KMS-11 (cell line): ENCODE data around the gene HOXC9.

Experiments used
- H2AFZ ChIP-seq: fragments of 200-600 bp; sonication (generic); 2 replicates; pipeline ENCODE4 v1.6.1; 2016; ENCODE audit warnings: antibody characterized with exemption, mixed run types, low read depth
- H3K27ac ChIP-seq: fragments of 200-600 bp; sonication (generic); 2 replicates; pipeline ENCODE4 v1.6.1; 2016; ENCODE audit warnings: mild to moderate bottlenecking, mixed run types
- H3K27me3 ChIP-seq: fragments of 200-600 bp; sonication (generic); 2 replicates; pipeline ENCODE4 v1.6.1; 2017; ENCODE audit warnings: mild to moderate bottlenecking, low read depth, mixed run types, moderate library complexity; ENCODE audit not compliant: insufficient read depth
- H3K36me3 ChIP-seq: fragments of 200-600 bp; sonication (generic); 2 replicates; pipeline ENCODE4 v1.6.1; 2017; ENCODE audit warnings: mild to moderate bottlenecking, mixed run types; ENCODE audit not compliant: insufficient read depth
- H3K4me1 ChIP-seq: fragments of 200-600 bp; sonication (generic); 2 replicates; pipeline ENCODE4 v1.6.1; 2016; ENCODE audit warnings: mild to moderate bottlenecking, low read depth, mixed run types; ENCODE audit not compliant: poor library complexity, severe bottlenecking
- H3K4me2 ChIP-seq: fragments of 200-600 bp; sonication (generic); 2 replicates; pipeline ENCODE4 v1.7.0; 2016; ENCODE audit warnings: mild to moderate bottlenecking, mixed run types
- H3K4me3 ChIP-seq: fragments of 200-600 bp; sonication (generic); IDR thresholded peaks from 2 replicates; pipeline ENCODE4 v1.6.1; 2017; ENCODE audit warnings: low read depth, low read length, mixed read lengths; ENCODE audit not compliant: insufficient read depth
- H3K79me2 ChIP-seq: fragments of 200-600 bp; sonication (generic); 2 replicates; pipeline ENCODE4 v1.6.1; 2016; ENCODE audit warnings: low read depth, mixed run types; ENCODE audit not compliant: insufficient read depth
- H3K9ac ChIP-seq: fragments of 200-600 bp; sonication (generic); 2 replicates; pipeline ENCODE4 v1.6.1; 2016; ENCODE audit warnings: mild to moderate bottlenecking, mixed run types
- H4K20me1 ChIP-seq: fragments of 200-600 bp; sonication (generic); 2 replicates; pipeline ENCODE4 v1.6.1; 2016; ENCODE audit warnings: mild to moderate bottlenecking, mixed run types; ENCODE audit not compliant: insufficient read depth
- CTCF ChIP-seq: fragments of 200-600 bp; sonication (generic); conservative IDR thresholded peaks from 2 replicates; pipeline ENCODE4 v1.6.1; 2017; ENCODE audit warnings: low read depth, mild to moderate bottlenecking, antibody characterized with exemption, low read length, moderate library complexity, mixed read lengths

Gene HOXC9

GRCh38 chr12:54004063-54004840 lies 4.3 kb downstream of the HOXC9 start:
- H3K9ac ChIP-seq, result no peak overlapping the region
- H2AFZ ChIP-seq, result no peak overlapping the region
- H4K20me1 ChIP-seq, result no peaks in the 10 kb centered on the region
- H3K79me2 ChIP-seq, result no peaks in the 10 kb centered on the region
- no peaks in the 10 kb centered on the region for H3K36me3 ChIP-seq
- H3K27ac ChIP-seq, result no peak overlapping the region
- peak; percentile 29 for TF ChIP-seq CTCF
- H3K4me3 ChIP-seq, result no peak overlapping the region
- H3K4me1 ChIP-seq, result peaks cover 19% of the 10 kb centered on the region
- H3K4me2 ChIP-seq, result no peak overlapping the region
- peaks cover 98% of the 10 kb centered on the region for H3K27me3 ChIP-seq

GRCh38 chr12:54004841-54005530 lies 5.0 kb downstream of the HOXC9 start:
- Histone ChIP-seq H3K9ac (no peak overlapping the region), H3K27me3 (peaks cover 98% of the 10 kb centered on the region)

GRCh38 chr12:54005531-54005852 lies 5.5 kb downstream of the HOXC9 start:
- Histone ChIP-seq H3K9ac (no peak overlapping the region), H3K27ac (no peak overlapping the region), H3K27me3 (peaks cover 98% of the 10 kb centered on the region), H3K79me2 (no peaks in the 10 kb centered on the region), H3K36me3 (no peaks in the 10 kb centered on the region), H4K20me1 (no peaks in the 10 kb centered on the region), H2AFZ (no peak overlapping the region), H3K4me3 (no peak overlapping the region), H3K4me2 (no peak overlapping the region), H3K4me1 (peaks cover 19% of the 10 kb centered on the region)
- no peak for TF ChIP-seq CTCF

More at GRCh38 chr12:54004841-54005530, 5.0 kb downstream of the HOXC9 start:
- no peaks in the 10 kb centered on the region for H3K36me3 ChIP-seq
- H4K20me1 ChIP-seq, result no peaks in the 10 kb centered on the region
- no peak overlapping the region for H3K27ac ChIP-seq
- no peak overlapping the region for H2AFZ ChIP-seq
- no peak overlapping the region for H3K4me3 ChIP-seq
- no peak overlapping the region for H3K4me2 ChIP-seq
- no peaks in the 10 kb centered on the region for H3K79me2 ChIP-seq
- peaks cover 19% of the 10 kb centered on the region for H3K4me1 ChIP-seq
- TF ChIP-seq CTCF, result no peak

- Histone ChIP-seq H3K4me3 (no peak overlapping the region), H3K79me2 (no peaks in the 10 kb centered on the region), H3K9ac (no peak overlapping the region), H4K20me1 (no peaks in the 10 kb centered on the region), H3K27ac (no peak overlapping the region), H3K27me3 (peaks cover 98% of the 10 kb centered on the region), H3K36me3 (no peaks in the 10 kb centered on the region), H3K4me2 (peak overlapping the region; percentile 54), H3K4me1 (peaks cover 20% of the 10 kb centered on the region), H2AFZ (peak overlapping the region; percentile 41; the same call in 1 of the 2 replicates)
- TF ChIP-seq CTCF, result peak; percentile 100
These were observed 6.0 kb downstream of the HOXC9 start for GRCh38 chr12:54005853-54006558.
